ENCODE data around the gene GLRA2. TPM values are rescaled to one million over a fixed set of nuclear protein-coding genes. Genes with fewer than 3 reads are reported as not detected.

The GLRA2 gene
- polyA plus RNA-seq, 1 of the 3 experiments (the other 2 are of a cell fraction), result not detected

GRCh38 chrX:14779580-14779979, 250.2 kb downstream of the GLRA2 start (continued):
- TF ChIP-seq TAF1 (IDR thresholded peaks at IDR 0.05; ENCODE audit: borderline replicate concordance, low read depth, low read length) (no peak), RCOR1 (IDR thresholded peaks at IDR 0.05; ENCODE audit: low read length) (no peak), JUND (IDR thresholded peaks at IDR 0.05) (peak; percentile 50), FOXM1 (IDR thresholded peaks at IDR 0.05; ENCODE audit: low read depth) (no peak)
- TF ChIP-seq, protein P1, sequence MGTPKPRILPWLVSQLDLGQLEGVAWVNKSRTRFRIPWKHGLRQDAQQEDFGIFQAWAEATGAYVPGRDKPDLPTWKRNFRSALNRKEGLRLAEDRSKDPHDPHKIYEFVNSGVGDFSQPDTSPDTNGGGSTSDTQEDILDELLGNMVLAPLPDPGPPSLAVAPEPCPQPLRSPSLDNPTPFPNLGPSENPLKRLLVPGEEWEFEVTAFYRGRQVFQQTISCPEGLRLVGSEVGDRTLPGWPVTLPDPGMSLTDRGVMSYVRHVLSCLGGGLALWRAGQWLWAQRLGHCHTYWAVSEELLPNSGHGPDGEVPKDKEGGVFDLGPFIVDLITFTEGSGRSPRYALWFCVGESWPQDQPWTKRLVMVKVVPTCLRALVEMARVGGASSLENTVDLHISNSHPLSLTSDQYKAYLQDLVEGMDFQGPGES (IDR thresholded peaks at IDR 0.05; ENCODE audit: low read depth, low read length), result no peak
